Tibial nerve (tissue), 4 donors: ENCODE results near the gene SIRPD. TPM values are rescaled to one million over a fixed set of nuclear protein-coding genes. Genes with fewer than 3 reads are reported as not detected.

ENCODE experiments used
- DNase-seq, 2 donors: peaks; one replicate each; pipeline ENCODE4 v3.0.0-alpha.2; 2019; ENCODE audit warnings: low spot score in 2 of 2
- H3K27ac ChIP-seq, 4 donors: fragments of 200-600 bp; sonication (generic) in 3 of 4; one replicate each; pipeline ENCODE4 v1.5.1; 2017 to 2019; ENCODE audit warnings: mild to moderate bottlenecking in 1 of 4
- H3K27me3 ChIP-seq, 2 donors: fragments of 200-600 bp; sonication (generic) in 1 of 2; one replicate each; pipeline versions ENCODE4 v1.5.1 to v1.6.0; 2017 to 2019
- H3K36me3 ChIP-seq, 3 donors: fragments of 200-600 bp; sonication (generic); one replicate each; pipeline ENCODE4 v1.5.1; 2018 to 2019
- H3K4me1 ChIP-seq, 4 donors: fragments of 200-600 bp; sonication (generic) in 3 of 4; one replicate each; pipeline ENCODE4 v1.5.1; 2017 to 2019
- H3K4me3 ChIP-seq, 4 donors: fragments of 200-600 bp; sonication (generic) in 3 of 4; one replicate each; pipeline ENCODE4 v1.5.1; 2017 to 2019; ENCODE audit warnings: mild to moderate bottlenecking in 1 of 4, moderate library complexity in 1 of 4
- H3K9me3 ChIP-seq, 4 donors: fragments of 200-600 bp; sonication (generic) in 3 of 4; one replicate each; pipeline ENCODE4 v1.5.1; 2017 to 2019
- CTCF ChIP-seq, 5 experiments: fragments of 200-600 bp in 3 of 5; fragments of 450-650 bp in 2 of 5; sonication (generic) in 3 of 5; IDR thresholded peaks; one replicate each; pipeline ENCODE4 v1.5.1; 2016 to 2019; ENCODE audit warnings: antibody characterized with exemption in 5 of 5, mild to moderate bottlenecking in 3 of 5, moderate library complexity in 2 of 5
- EP300 ChIP-seq, 2 donors: sonication (generic); formaldehyde crosslinking; IDR thresholded peaks; one replicate each; pipeline ENCODE4 v1.6.1; 2017; ENCODE audit warnings: antibody characterized with exemption in 2 of 2, mild to moderate bottlenecking in 1 of 2
- POLR2A ChIP-seq, 2 donors: fragments of 450-650 bp; IDR thresholded peaks; one replicate each; pipeline ENCODE4 v1.6.1; 2017; ENCODE audit warnings: antibody characterized with exemption in 2 of 2, mild to moderate bottlenecking in 2 of 2, moderate library complexity in 2 of 2
- WGBS, 2 donors: methylation state at CpG; one replicate each; pipeline ENCODE4 v1.1.5; 2018; 5-methylcytosine and 5-hydroxymethylcytosine counted together
- total RNA-seq, 4 donors: library from RNA; depleted of rRNA; stranded (reverse); fragments of >200 nt; gene quantifications; one replicate each; pipeline ENCODE4 v1.1.0, GENCODE V29; 2016

The SIRPD gene
- total RNA-seq, 4 donors from 2014 or later: not detected

GRCh38 chr20:1562622-1563021 is 5.1 kb upstream of the SIRPD start:
- no peaks in the 10 kb centered on the region for H3K4me1 ChIP-seq
- H3K27ac ChIP-seq: no peak overlapping the region
- no peak for DNase-seq
- WGBS, 2 donors: 64 to 78% methylated on average over 2 of the region's 2 CpGs
- H3K4me3 ChIP-seq: no peak overlapping the region
- H3K36me3 ChIP-seq: no peaks in the 10 kb centered on the region
- no peaks in the 10 kb centered on the region for H3K27me3 ChIP-seq
- H3K9me3 ChIP-seq: no peaks in the 10 kb centered on the region
- TF ChIP-seq POLR2A (IDR thresholded peaks at IDR 0.05) (no peak), EP300 (IDR thresholded peaks at IDR 0.05) (no peak), CTCF (IDR thresholded peaks at IDR 0.05) (no peak)

GRCh38 chr20:1561350-1561749 is 3.8 kb upstream of the SIRPD start:
- H3K4me3 ChIP-seq: no peak overlapping the region
- WGBS, 2 donors: 66 to 71% methylated on average over 2 of the region's 2 CpGs
- no peaks in the 10 kb centered on the region for H3K4me1 ChIP-seq
- H3K27ac ChIP-seq: no peak overlapping the region
- no peak for DNase-seq
- no peaks in the 10 kb centered on the region for H3K27me3 ChIP-seq
- H3K36me3 ChIP-seq: no peaks in the 10 kb centered on the region
- no peaks in the 10 kb centered on the region for H3K9me3 ChIP-seq
- TF ChIP-seq POLR2A (IDR thresholded peaks at IDR 0.05) (no peak), CTCF (IDR thresholded peaks at IDR 0.05) (no peak), EP300 (IDR thresholded peaks at IDR 0.05) (no peak)

GRCh38 chr20:1555952-1556351 is 1.6 kb downstream of the SIRPD start:
- Histone ChIP-seq H3K27me3 (no peaks in the 10 kb centered on the region), H3K27ac (no peak overlapping the region), H3K4me1 (no peaks in the 10 kb centered on the region), H3K36me3 (no peaks in the 10 kb centered on the region), H3K9me3 (peaks cover 0 to 3% (median 0%) of the 10 kb centered on the region in 4 donors), H3K4me3 (no peak overlapping the region)
- DNase-seq: no peak
- TF ChIP-seq POLR2A (IDR thresholded peaks at IDR 0.05): no peak

- DNase-seq: no peak
- Histone ChIP-seq H3K36me3 (no peaks in the 10 kb centered on the region), H3K27me3 (no peaks in the 10 kb centered on the region), H3K27ac (no peak overlapping the region), H3K4me3 (no peak overlapping the region), H3K4me1 (no peaks in the 10 kb centered on the region), H3K9me3 (no peaks in the 10 kb centered on the region)
- TF ChIP-seq POLR2A (IDR thresholded peaks at IDR 0.05): no peak
- no peak for TF ChIP-seq CTCF (IDR thresholded peaks at IDR 0.05)
- TF ChIP-seq EP300 (IDR thresholded peaks at IDR 0.05): no peak
- 85 to 100% methylated on average over 1 of the region's 1 CpG for WGBS, 2 donors
Measured at GRCh38 chr20:1539816-1540419, 17.6 kb downstream of the SIRPD start.

- DNase-seq: no peak
- no peak for TF ChIP-seq CTCF (IDR thresholded peaks at IDR 0.05)
- TF ChIP-seq EP300 (IDR thresholded peaks at IDR 0.05): no peak
- TF ChIP-seq POLR2A (IDR thresholded peaks at IDR 0.05): no peak
- no peak overlapping the region for H3K4me3 ChIP-seq
Measured at GRCh38 chr20:1538655-1539054, 18.9 kb downstream of the SIRPD start.

GRCh38 chr20:1537731-1538058 is 19.8 kb downstream of the SIRPD start:
- Histone ChIP-seq H3K27me3 (no peaks in the 10 kb centered on the region), H3K27ac (peak overlapping the region in 2 of 4 donors; percentile 55 to 60), H3K4me1 (no peaks in the 10 kb centered on the region), H3K4me3 (peak overlapping the region in 1 of 4 donors; percentile 9), H3K36me3 (no peaks in the 10 kb centered on the region), H3K9me3 (no peaks in the 10 kb centered on the region)
- WGBS, 2 donors: 65 to 66% methylated on average over 4 of the region's 4 CpGs
- TF ChIP-seq EP300 (IDR thresholded peaks at IDR 0.05): peak in 1 of 2 donors; percentile 44
- no peak for TF ChIP-seq POLR2A (IDR thresholded peaks at IDR 0.05)
- DNase-seq: peak; percentile 23 to 28

More at GRCh38 chr20:1538655-1539054, 18.9 kb downstream of the SIRPD start:
- no peaks in the 10 kb centered on the region for H3K36me3 ChIP-seq
- no peak overlapping the region for H3K27ac ChIP-seq
- H3K27me3 ChIP-seq: no peaks in the 10 kb centered on the region
- H3K9me3 ChIP-seq: no peaks in the 10 kb centered on the region
- no peaks in the 10 kb centered on the region for H3K4me1 ChIP-seq
